Measurements from ENCODE around the gene SNX1.

DNA sequence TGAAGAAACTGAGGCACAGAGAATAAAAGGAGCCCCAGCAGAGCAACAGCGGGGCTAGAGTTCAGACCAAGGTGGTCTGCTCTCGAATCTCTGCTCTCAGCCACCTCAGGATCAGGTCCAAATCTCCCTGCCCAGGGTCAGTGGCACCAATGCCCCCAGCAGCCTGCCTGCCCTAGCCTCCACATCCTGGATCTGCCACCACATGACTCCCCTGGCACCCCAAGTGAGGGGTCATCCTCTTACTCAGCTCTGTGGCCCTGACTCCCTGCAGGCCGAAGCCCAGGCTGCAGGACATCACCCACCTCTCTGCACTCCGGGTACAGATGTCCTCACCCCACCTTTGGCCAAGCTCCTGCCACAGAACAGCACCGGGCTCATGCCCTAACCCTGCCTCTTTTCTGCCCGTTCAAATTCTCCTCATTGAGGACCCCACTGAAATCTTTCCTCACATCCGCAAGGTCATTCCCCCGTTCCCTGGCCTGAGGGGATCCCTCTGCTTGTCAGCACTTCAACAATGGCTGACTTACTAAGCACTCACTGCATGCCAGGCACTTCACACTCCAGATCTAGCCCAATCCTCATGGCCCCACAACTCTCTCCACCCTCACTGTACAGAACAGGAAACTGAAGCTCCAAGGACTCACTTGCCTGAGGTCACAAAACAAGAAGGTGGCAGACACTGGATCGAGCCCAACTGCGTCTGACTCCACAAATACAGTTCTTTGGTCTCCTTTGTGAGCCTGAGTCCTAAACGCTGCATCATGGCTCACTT lies 62.8 kb downstream of the SNX1 start:
- TF ChIP-seq, protein P1, sequence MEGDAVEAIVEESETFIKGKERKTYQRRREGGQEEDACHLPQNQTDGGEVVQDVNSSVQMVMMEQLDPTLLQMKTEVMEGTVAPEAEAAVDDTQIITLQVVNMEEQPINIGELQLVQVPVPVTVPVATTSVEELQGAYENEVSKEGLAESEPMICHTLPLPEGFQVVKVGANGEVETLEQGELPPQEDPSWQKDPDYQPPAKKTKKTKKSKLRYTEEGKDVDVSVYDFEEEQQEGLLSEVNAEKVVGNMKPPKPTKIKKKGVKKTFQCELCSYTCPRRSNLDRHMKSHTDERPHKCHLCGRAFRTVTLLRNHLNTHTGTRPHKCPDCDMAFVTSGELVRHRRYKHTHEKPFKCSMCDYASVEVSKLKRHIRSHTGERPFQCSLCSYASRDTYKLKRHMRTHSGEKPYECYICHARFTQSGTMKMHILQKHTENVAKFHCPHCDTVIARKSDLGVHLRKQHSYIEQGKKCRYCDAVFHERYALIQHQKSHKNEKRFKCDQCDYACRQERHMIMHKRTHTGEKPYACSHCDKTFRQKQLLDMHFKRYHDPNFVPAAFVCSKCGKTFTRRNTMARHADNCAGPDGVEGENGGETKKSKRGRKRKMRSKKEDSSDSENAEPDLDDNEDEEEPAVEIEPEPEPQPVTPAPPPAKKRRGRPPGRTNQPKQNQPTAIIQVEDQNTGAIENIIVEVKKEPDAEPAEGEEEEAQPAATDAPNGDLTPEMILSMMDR (optimal IDR thresholded peaks at IDR 0.05 in 1 of 3, IDR thresholded peaks at IDR 0.05 in 1 of 3, conservative IDR thresholded peaks at IDR 0.05 in 1 of 3; ENCODE audit: extremely low read depth in 1 of 3, insufficient read depth in 2 of 3, low read length in 3 of 3): no peak
- TF ChIP-seq EZH2 (IDR thresholded peaks at IDR 0.05; ENCODE audit: low read length): no peak

Measured in keratinocyte (primary cell).